MCF 10A (cell line): ENCODE measurements around the gene SEMA3D. TPM values are rescaled to one million over a fixed set of nuclear protein-coding genes. Genes with fewer than 3 reads are reported as not detected.

ENCODE experiments used
- BruUV-seq: library from RNA; stranded (reverse); fragments of 400-500 nt; replicated peaks from 2 replicates; lab custom pipeline; 2021; lab: Mats Ljungman, UMichigan
- CTCF ChIA-PET: fragments of 300-600 bp; sonication (Branson Sonifier 250); formaldehyde crosslinking; extraction: SDS; loops from one replicate; lab custom pipeline; 2021; ENCODE audit warnings: antibody characterized with exemption, inconsistent platforms; lab: Yijun Ruan, JAX
- POLR2A ChIA-PET: fragments of 300-600, 350-650 bp; sonication (Branson Sonifier 250); formaldehyde crosslinking; extraction: SDS; loops from one replicate; lab custom pipeline; 2020; ENCODE audit warnings: antibody characterized with exemption, inconsistent platforms; lab: Yijun Ruan, JAX
- DNase-seq: peaks from one replicate; pipeline ENCODE4 v3.0.0-alpha.2; 2018; ENCODE audit not compliant: unreplicated experiment
- H3K27ac Mint-ChIP-seq: one replicate; pipeline ENCODE4 v1.8.0; 2022; ENCODE audit warnings: mild to moderate bottlenecking, low read depth, mixed read lengths; ENCODE audit not compliant: unreplicated experiment
- H3K27me3 Mint-ChIP-seq: one replicate; pipeline ENCODE4 v1.8.0; 2022; ENCODE audit warnings: mixed read lengths; ENCODE audit not compliant: insufficient read depth, unreplicated experiment
- H3K36me3 Mint-ChIP-seq: one replicate; pipeline ENCODE4 v1.8.0; 2022; ENCODE audit warnings: mild to moderate bottlenecking, moderate library complexity, mixed read lengths; ENCODE audit not compliant: insufficient read depth, unreplicated experiment
- H3K4me1 Mint-ChIP-seq: one replicate; pipeline ENCODE4 v1.8.0; 2022; ENCODE audit warnings: mixed read lengths; ENCODE audit not compliant: insufficient read depth, unreplicated experiment
- H3K4me3 Mint-ChIP-seq: one replicate; pipeline ENCODE4 v1.8.0; 2022; ENCODE audit warnings: mild to moderate bottlenecking, moderate library complexity, mixed read lengths; ENCODE audit not compliant: unreplicated experiment
- H3K9me3 Mint-ChIP-seq: one replicate; pipeline ENCODE4 v1.8.0; 2022; ENCODE audit warnings: mixed read lengths; ENCODE audit not compliant: unreplicated experiment
- intact Hi-C: fragments of 100-400 bp; cut with micrococcal nuclease; formaldehyde crosslinking; loops from 2 replicates; pipeline ENCODE4 v1.14.1; 2022
- total RNA-seq: library from RNA; stranded (reverse); gene quantifications from 2 replicates; pipeline ENCODE4 v1.2.3, GENCODE V29; 2022
- TF ChIP-seq, protein P1 (sequence below): fragments of 200-600 bp; IDR thresholded peaks from one replicate; pipeline ENCODE4 v1.8.0; 2022; ENCODE audit warnings: antibody characterized with exemption, mild to moderate bottlenecking; ENCODE audit not compliant: unreplicated experiment

Gene SEMA3D
- total RNA-seq, 1 experiment from 2014 or later = not detected

DNA sequence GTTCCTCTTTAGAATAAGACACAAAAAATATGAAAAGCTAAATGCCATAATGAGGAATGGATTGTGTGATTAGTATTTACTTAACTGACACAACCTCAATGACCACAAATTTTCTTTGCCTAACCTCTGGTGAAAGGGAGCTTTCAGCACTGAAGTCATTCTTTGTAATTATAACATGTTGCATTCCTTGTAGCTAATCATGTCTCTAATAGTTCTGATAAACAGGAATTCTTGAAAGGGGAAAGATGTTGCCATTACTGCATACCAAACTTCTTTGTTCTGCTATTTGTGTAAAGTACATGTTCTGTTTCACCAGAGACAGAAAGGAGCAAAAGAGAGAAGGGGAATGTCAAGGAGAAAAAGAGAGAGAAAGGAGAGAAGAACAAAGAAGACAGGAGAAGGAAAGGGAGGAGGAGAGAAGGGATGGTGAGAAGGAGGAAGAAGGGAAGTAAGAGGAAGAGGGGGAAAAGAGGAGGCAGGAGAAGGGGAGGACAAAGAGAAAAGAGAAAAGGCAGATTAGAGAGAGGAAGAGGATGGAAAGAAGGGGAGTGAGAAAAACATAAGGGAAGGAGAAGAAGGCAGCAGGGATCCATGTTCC lies 120.9 kb downstream of the SEMA3D start:
- CTCF ChIA-PET = interaction anchor here (1.0 kb wide), 1 partner anchor 24 kb away, joined by 4 read pairs; no protein-coding TSS in a partner anchor

GRCh38 chr7:85065306-85065705 lies 121.5 kb downstream of the SEMA3D start:
- DNase-seq = no peak
- TF ChIP-seq, protein P1, sequence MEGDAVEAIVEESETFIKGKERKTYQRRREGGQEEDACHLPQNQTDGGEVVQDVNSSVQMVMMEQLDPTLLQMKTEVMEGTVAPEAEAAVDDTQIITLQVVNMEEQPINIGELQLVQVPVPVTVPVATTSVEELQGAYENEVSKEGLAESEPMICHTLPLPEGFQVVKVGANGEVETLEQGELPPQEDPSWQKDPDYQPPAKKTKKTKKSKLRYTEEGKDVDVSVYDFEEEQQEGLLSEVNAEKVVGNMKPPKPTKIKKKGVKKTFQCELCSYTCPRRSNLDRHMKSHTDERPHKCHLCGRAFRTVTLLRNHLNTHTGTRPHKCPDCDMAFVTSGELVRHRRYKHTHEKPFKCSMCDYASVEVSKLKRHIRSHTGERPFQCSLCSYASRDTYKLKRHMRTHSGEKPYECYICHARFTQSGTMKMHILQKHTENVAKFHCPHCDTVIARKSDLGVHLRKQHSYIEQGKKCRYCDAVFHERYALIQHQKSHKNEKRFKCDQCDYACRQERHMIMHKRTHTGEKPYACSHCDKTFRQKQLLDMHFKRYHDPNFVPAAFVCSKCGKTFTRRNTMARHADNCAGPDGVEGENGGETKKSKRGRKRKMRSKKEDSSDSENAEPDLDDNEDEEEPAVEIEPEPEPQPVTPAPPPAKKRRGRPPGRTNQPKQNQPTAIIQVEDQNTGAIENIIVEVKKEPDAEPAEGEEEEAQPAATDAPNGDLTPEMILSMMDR = no peak
- ChIA-PET CTCF (interaction anchor here (0.8 kb wide), 1 partner anchor 24 kb away, joined by 3 read pairs; no protein-coding TSS in a partner anchor), POLR2A (interaction anchor here (0.6 kb wide), 1 partner anchor 10 kb away, joined by 3 read pairs; no protein-coding TSS in a partner anchor)
- no peak overlapping the region for H3K4me3 Mint-ChIP-seq
- intact Hi-C loops = no loop called here
- H3K9me3 Mint-ChIP-seq = no peaks in the 10 kb centered on the region
- H3K27ac Mint-ChIP-seq = no peak overlapping the region
- H3K4me1 Mint-ChIP-seq = no peaks in the 10 kb centered on the region
- peaks cover 64% of the 10 kb centered on the region for H3K27me3 Mint-ChIP-seq
- no TSS peak for BruUV-seq
- no peaks in the 10 kb centered on the region for H3K36me3 Mint-ChIP-seq

More for the DNA sequence above, 120.9 kb downstream of the SEMA3D start:
- H3K27me3 Mint-ChIP-seq = peaks cover 57% of the 10 kb centered on the region
- no peak overlapping the region for H3K4me3 Mint-ChIP-seq
- no peaks in the 10 kb centered on the region for H3K36me3 Mint-ChIP-seq
- no peak for DNase-seq
- H3K27ac Mint-ChIP-seq = no peak overlapping the region
- no TSS peak for BruUV-seq
- no peaks in the 10 kb centered on the region for H3K4me1 Mint-ChIP-seq
- TF ChIP-seq, protein P1 = no peak
- POLR2A ChIA-PET = interaction anchor here (0.6 kb wide), 1 partner anchor 9 kb away, joined by 3 read pairs; no protein-coding TSS in a partner anchor
- no peaks in the 10 kb centered on the region for H3K9me3 Mint-ChIP-seq
- intact Hi-C loops = no loop called here

GRCh38 chr7:85062651-85063050 lies 124.2 kb downstream of the SEMA3D start:
- no TSS peak for BruUV-seq
- no peak overlapping the region for H3K4me3 Mint-ChIP-seq
- CTCF ChIA-PET = no interaction called here
- peaks cover 82% of the 10 kb centered on the region for H3K27me3 Mint-ChIP-seq
- no peaks in the 10 kb centered on the region for H3K9me3 Mint-ChIP-seq
- no peaks in the 10 kb centered on the region for H3K4me1 Mint-ChIP-seq
- POLR2A ChIA-PET = no interaction called here
- TF ChIP-seq, protein P1 = no peak
- intact Hi-C loops = no loop called here
- no peaks in the 10 kb centered on the region for H3K36me3 Mint-ChIP-seq
- DNase-seq = no peak
- no peak overlapping the region for H3K27ac Mint-ChIP-seq

- Mint-ChIP-seq H3K9me3 (no peaks in the 10 kb centered on the region), H3K4me3 (no peak overlapping the region), H3K27me3 (peaks cover 81% of the 10 kb centered on the region), H3K36me3 (no peaks in the 10 kb centered on the region), H3K4me1 (no peaks in the 10 kb centered on the region), H3K27ac (no peak overlapping the region)
- DNase-seq = no peak
- intact Hi-C loops = no loop called here
- BruUV-seq = no TSS peak
- ChIA-PET CTCF (no interaction called here), POLR2A (no interaction called here)
- TF ChIP-seq, protein P1 = no peak
These were observed 125.4 kb downstream of the SEMA3D start for GRCh38 chr7:85061456-85061855.
